H1 (cell line): ENCODE measurements around the gene ZSCAN22. TPM values are rescaled to one million over a fixed set of nuclear protein-coding genes. Genes with fewer than 3 reads are reported as not detected.

Experiments
- ASH2L ChIP-seq: fragments of 200-600, 300-600 bp; sonication (generic); IDR thresholded peaks from one replicate; pipeline ENCODE4 v1.7.1; 2017; ENCODE audit warnings: low read length
- CHD7 ChIP-seq: fragments of 300-600 bp; sonication (generic); IDR thresholded peaks from 2 replicates; pipeline ENCODE4 v1.7.1; 2012; ENCODE audit warnings: low read length, moderate library complexity, mild to moderate bottlenecking, inconsistent platforms; ENCODE audit not compliant: insufficient replicate concordance
- GABPA ChIP-seq: IDR thresholded peaks from 2 replicates; pipeline ENCODE4 v1.6.1; 2011; ENCODE audit warnings: mild to moderate bottlenecking, low read length, moderate library complexity, borderline replicate concordance; ENCODE audit not compliant: insufficient read depth
- HDAC2 ChIP-seq, 2 experiments: fragments of 300-600 bp in 1 of 2; sonication (generic) in 1 of 2; IDR thresholded peaks; 2 replicates each; pipeline ENCODE4 v1.6.1; 2011 to 2012; ENCODE audit warnings: low read depth in 2 of 2, low read length in 2 of 2, mild to moderate bottlenecking in 2 of 2, moderate library complexity in 2 of 2, borderline replicate concordance in 1 of 2, inconsistent platforms in 1 of 2
- NRF1 ChIP-seq: IDR thresholded peaks from 2 replicates; pipeline ENCODE4 v1.6.1; 2011; ENCODE audit warnings: mild to moderate bottlenecking, low read depth, low read length, improper control_type of control experiment
- PHF8 ChIP-seq: fragments of 200-600 bp; sonication (generic); conservative IDR thresholded peaks from 2 replicates; pipeline ENCODE4 v1.7.1; 2012; ENCODE audit warnings: low read depth, mild to moderate bottlenecking, inconsistent platforms, low read length, moderate library complexity
- polyA plus RNA-seq, 7 experiments: library from polyadenylated mRNA; depleted of rRNA in 3 of 7; stranded (reverse) in 5 of 7; unstranded in 2 of 7; fragments of >200 nt in 5 of 7; fragments of 200-250 nt in 2 of 7; gene quantifications; 1 replicate in 5 of 7; 2 replicates in 1 of 7; 4 replicates in 1 of 7; pipeline versions ENCODE4 v1.2.1 to v1.2.3, GENCODE V29; 2011 to 2013; ENCODE audit warnings: missing spikeins in 2 of 7, mixed read lengths in 2 of 7
- total RNA-seq: library from RNA; stranded (reverse); fragmentation: NEBNext Ultra II Directional; extraction: Animal tissue kit (Norgen Biotek cat#: 25700); gene quantifications from 2 replicates; pipeline ENCODE4 v1.2.1, GENCODE V29; 2021
- TF ChIP-seq, protein P1 (sequence below): IDR thresholded peaks from 2 replicates; pipeline ENCODE4 v1.6.1; 2012; ENCODE audit warnings: low read length, inconsistent platforms

Gene ZSCAN22
- total and polyA plus RNA-seq, 2 of the 8 experiments (the other 6 are each of a cell fraction or from before 2014, with no cell fraction given): 3.2 to 3.3 TPM

GRCh38 chr19:58279042-58279924 lies 47.5 kb upstream of the ZSCAN22 start (continued):
- peak; percentile 43 for TF ChIP-seq NRF1
- TF ChIP-seq PHF8: peak; percentile 92
- TF ChIP-seq CHD7: no peak
- TF ChIP-seq ASH2L: peak; percentile 45
- TF ChIP-seq, protein P1, sequence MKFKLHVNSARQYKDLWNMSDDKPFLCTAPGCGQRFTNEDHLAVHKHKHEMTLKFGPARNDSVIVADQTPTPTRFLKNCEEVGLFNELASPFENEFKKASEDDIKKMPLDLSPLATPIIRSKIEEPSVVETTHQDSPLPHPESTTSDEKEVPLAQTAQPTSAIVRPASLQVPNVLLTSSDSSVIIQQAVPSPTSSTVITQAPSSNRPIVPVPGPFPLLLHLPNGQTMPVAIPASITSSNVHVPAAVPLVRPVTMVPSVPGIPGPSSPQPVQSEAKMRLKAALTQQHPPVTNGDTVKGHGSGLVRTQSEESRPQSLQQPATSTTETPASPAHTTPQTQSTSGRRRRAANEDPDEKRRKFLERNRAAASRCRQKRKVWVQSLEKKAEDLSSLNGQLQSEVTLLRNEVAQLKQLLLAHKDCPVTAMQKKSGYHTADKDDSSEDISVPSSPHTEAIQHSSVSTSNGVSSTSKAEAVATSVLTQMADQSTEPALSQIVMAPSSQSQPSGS: no peak
- no peak for TF ChIP-seq GABPA
- no peak for TF ChIP-seq HDAC2 (IDR thresholded peaks at IDR 0.05; ENCODE audit: borderline replicate concordance in 1 of 2, low read depth in 2 of 2, low read length in 2 of 2)
